Measurements from ENCODE around the gene NCAN. TPM values are rescaled to one million over a fixed set of nuclear protein-coding genes. Genes with fewer than 3 reads are reported as not detected.

Gene NCAN
- total RNA-seq, 1 donor from 2014 or later, result not detected

DNA sequence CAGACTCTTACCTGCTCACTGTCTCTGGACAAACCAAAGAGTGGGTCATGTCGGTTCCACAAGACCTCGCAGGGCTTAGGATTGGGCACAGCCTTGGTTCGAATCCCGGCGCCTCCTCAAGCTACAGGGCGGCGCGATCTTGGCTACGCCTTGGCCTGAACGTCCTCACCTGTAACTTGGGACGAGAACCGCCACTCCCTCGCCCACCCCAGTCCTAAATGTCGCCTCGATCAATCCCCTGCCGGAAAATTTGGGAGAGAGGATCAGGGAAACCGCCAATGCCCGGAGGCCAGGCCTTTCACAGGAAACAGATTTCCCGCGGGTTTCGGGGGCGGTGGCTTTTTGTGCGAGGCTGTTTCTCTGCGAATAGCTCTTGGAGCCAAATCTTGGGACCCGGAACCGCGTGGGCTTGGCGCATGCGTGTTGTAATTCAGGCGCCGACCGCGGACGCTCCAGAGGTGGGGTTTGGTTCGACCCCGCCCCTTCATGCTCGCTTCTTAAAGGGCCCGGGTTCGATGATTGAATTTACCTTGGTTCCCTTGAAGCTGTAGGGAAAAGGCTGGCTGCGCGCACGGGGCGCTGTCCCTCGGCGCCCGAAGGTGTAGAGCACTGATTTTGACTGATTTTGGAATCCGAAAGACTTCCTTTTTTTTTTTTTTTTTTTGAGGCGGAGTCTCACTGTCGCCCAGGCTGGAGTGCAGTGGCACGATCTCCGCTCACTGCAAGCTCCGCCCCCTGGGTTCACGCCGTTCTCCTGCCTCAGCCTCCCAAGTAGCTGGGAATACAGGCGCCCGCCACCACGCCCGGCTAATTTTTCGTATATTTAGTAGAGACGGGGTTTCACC is 8.5 kb upstream of the NCAN start, which contains the start of gene NR2C2AP:
Gene NR2C2AP (minus strand): TSS at position 403 of the 845 bp plus-strand sequence. CDS start 354 bp downstream, at position 49.
- H3K4me3 ChIP-seq, result peak within 1 kb of the TSS; percentile 89
- H3K4me1 ChIP-seq, result peaks cover 14% of the 10 kb centered on the region
- H3K36me3 ChIP-seq, result peaks cover 25% of the 10 kb centered on the region
- H3K27me3 ChIP-seq (ENCODE audit: low read depth), result no peaks in the 10 kb centered on the region
- no peaks in the 10 kb centered on the region for H3K9me3 ChIP-seq
- DNase-seq (peak; percentile 95), ATAC-seq (peak; percentile 92 to 97)
- peak within 1 kb of the TSS; percentile 81 for H3K27ac ChIP-seq
- intact Hi-C loops (cut with DNase I), result no loop called here
- TF ChIP-seq, protein P1, sequence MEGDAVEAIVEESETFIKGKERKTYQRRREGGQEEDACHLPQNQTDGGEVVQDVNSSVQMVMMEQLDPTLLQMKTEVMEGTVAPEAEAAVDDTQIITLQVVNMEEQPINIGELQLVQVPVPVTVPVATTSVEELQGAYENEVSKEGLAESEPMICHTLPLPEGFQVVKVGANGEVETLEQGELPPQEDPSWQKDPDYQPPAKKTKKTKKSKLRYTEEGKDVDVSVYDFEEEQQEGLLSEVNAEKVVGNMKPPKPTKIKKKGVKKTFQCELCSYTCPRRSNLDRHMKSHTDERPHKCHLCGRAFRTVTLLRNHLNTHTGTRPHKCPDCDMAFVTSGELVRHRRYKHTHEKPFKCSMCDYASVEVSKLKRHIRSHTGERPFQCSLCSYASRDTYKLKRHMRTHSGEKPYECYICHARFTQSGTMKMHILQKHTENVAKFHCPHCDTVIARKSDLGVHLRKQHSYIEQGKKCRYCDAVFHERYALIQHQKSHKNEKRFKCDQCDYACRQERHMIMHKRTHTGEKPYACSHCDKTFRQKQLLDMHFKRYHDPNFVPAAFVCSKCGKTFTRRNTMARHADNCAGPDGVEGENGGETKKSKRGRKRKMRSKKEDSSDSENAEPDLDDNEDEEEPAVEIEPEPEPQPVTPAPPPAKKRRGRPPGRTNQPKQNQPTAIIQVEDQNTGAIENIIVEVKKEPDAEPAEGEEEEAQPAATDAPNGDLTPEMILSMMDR (IDR thresholded peaks at IDR 0.05), result no peak

- DNase-seq (no peak), ATAC-seq (no peak)
- Histone ChIP-seq H3K9me3 (no peaks in the 10 kb centered on the region), H3K27me3 (ENCODE audit: low read depth) (no peaks in the 10 kb centered on the region), H3K27ac (no peak overlapping the region), H3K4me1 (peaks cover 14% of the 10 kb centered on the region), H3K4me3 (no peak overlapping the region), H3K36me3 (peaks cover 16% of the 10 kb centered on the region)
- intact Hi-C loops (cut with DNase I), result no loop called here
- TF ChIP-seq, protein P1 (IDR thresholded peaks at IDR 0.05), result no peak
These were observed 7.6 kb upstream of the NCAN start for GRCh38 chr19:19204181-19204580.

GRCh38 chr19:19205416-19206410 is 6.0 kb upstream of the NCAN start:
- H3K27me3 ChIP-seq (ENCODE audit: low read depth), result peaks cover 5% of the 10 kb centered on the region
- TF ChIP-seq, protein P1 (IDR thresholded peaks at IDR 0.05), result no peak
- peaks cover 14% of the 10 kb centered on the region for H3K4me1 ChIP-seq
- DNase-seq (no peak), ATAC-seq (no peak)
- H3K4me3 ChIP-seq, result no peak overlapping the region
- H3K9me3 ChIP-seq, result no peaks in the 10 kb centered on the region
- H3K27ac ChIP-seq, result no peak overlapping the region
- H3K36me3 ChIP-seq, result peaks cover 8% of the 10 kb centered on the region
- intact Hi-C loops (cut with DNase I), result no loop called here

GRCh38 chr19:19206938-19207337 is 4.8 kb upstream of the NCAN start:
- Histone ChIP-seq H3K4me1 (peaks cover 11% of the 10 kb centered on the region), H3K9me3 (no peaks in the 10 kb centered on the region), H3K27ac (no peak overlapping the region), H3K36me3 (peaks cover under 1% of the 10 kb centered on the region), H3K27me3 (ENCODE audit: low read depth) (peaks cover 18% of the 10 kb centered on the region), H3K4me3 (no peak overlapping the region)
- ATAC-seq (no peak), DNase-seq (no peak)
- TF ChIP-seq, protein P1 (IDR thresholded peaks at IDR 0.05), result no peak
- intact Hi-C loops (cut with DNase I), result no loop called here
